UCSD-AML1 (cell line): ENCODE results near the gene PDGFD.

Experiments used
- DNase-seq: peaks from one replicate; lab custom pipeline; 2025; ENCODE audit not compliant: unreplicated experiment; lab: John Stamatoyannopoulos, UW

PDGFD gene

GRCh38 chr11:103927535-103927934, 236.4 kb downstream of the PDGFD start:
- no peak for DNase-seq

- no peak for DNase-seq
These were observed 237.0 kb downstream of the PDGFD start for GRCh38 chr11:103926990-103927389.

DNA sequence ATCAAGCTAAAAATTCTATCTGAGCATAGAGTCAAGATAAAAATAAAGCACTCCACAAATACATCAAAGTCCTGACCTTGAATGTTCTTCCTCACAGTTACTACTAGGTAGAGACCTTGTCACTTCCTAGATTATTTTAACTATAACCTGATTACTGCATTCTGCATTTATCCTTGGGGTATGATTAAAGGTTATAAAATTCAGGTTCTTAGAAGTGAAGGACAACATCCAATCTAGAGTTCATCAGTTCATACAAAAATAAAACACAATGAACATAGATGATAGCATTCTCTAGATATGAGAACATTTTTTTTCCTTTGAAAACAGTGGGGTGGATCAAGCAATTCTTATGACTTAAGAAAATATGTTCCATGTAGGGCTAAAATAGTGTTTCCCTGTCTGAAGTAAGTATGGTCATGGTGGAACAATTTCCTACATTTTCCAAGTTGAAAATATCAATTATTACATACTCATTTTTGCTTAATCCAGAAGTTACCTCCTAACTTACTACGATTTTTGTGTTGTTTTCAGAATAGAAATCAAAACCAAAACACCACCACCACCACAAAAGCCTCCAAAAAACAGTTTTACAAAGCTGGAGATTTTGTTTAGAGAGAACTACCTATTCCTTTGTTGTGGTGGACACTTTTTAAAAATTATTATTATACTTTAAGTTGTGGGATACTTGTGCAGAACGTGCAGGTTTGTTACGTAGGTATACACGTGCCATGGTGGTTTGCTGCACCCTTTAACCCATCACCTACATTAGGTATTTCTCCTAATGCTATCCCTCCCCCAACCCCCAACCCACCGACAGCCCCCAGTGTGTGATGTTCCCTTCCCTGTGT, 239.6 kb downstream of the PDGFD start:
- no peak for DNase-seq

GRCh38 chr11:103923451-103923931, 240.5 kb downstream of the PDGFD start:
- DNase-seq, result no peak

- no peak for DNase-seq
These were observed 243.0 kb downstream of the PDGFD start for GRCh38 chr11:103920933-103921332.

DNA sequence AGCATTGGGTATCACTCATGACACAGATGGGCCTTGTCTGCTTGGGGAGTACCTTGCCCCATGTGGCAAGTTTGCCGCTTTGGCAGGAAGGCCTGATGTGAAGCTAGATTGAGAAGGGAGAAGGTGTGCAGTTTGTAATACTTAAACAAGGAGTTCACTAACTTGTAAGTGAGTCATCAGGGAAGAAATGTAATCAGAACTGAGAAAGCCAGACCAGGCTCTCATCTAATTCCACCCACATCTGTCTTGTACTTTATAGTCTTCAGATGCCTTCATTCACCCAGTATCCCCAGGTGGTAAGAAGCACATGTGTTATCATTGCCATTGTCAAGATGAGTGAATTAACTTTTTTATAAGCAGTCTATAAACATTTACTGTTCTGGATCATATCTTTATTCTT, 243.5 kb downstream of the PDGFD start:
- no peak for DNase-seq

- no peak for DNase-seq
These were observed 253.2 kb downstream of the PDGFD start for GRCh38 chr11:103910721-103911120.

DNA sequence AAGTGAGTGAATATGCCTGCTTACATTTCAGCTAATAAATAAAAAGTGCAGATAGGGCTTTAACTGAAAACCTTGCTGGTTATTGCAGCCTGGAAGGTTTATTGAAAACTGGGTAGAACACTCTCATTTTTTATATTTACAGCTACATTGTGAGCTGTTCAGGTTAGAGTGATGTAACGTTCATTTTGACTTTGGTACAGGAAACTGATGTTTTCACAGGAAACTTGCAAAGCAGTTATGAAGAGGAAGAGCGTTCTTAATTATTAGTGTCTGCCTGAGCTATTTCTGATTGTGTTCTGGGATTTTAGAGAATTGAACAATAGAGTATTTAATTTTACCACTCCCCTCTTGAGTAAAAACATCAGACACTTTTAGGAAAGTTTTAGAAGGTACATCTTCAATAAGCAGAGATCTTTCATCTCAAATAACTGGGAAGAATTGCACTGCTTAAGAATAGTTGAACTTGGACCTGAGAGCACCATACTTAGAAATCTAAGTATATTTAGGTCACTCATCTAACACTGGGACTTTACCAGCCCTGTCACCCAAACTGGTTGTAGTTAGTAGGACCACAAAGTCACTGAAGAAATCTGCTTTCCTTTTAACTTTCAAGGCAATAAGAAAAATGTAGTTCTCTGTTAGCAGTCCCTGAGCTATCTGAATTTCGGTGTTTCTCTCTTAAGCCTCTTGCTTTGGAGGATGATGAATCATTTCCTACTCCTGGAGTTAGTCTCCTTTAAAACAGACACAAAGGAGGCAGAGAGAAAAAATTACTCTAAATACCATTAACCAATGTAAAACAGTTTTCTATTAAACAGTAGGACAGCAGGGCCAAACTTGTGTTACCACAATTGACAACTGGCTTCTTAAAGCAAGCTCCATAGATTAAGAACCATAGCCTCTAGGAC, 256.1 kb downstream of the PDGFD start:
- no peak for DNase-seq

DNA sequence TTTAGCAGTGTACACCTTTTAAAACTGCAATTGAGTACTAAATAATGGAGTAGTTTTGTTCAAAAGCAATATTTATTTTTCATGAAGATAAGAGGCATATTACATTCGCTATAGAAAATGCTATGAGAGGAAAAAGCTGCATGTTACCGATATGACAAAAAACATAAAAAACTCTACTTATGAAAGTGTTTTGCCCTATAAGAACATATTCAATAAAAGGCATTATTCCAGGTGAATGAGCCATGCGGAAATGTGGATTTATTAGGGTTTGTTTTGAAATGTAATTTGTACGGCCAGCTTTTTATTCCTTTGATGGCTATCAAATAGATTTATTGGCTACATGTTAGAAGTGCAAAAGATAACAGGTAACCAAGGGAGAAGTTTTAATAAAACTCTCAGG, 256.8 kb downstream of the PDGFD start:
- DNase-seq, result no peak

GRCh38 chr11:103906291-103906867, 257.6 kb downstream of the PDGFD start:
- no peak for DNase-seq

DNA sequence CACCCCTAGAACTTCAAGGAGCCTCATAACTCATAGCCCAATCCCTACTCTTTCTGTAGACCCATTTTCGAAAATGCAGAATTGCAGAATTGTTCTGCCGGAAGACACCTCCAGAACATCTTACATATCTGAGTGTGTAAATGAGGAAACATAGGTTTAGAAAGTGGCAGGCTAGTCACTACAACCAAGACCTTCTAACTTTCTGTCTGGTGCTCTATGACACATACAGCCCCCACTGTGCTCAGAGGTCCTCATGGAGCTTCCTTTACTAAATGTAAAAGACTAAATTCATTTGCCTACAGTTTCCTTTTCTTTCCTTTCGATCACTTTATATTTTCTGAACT, 259.7 kb downstream of the PDGFD start:
- no peak for DNase-seq

DNA sequence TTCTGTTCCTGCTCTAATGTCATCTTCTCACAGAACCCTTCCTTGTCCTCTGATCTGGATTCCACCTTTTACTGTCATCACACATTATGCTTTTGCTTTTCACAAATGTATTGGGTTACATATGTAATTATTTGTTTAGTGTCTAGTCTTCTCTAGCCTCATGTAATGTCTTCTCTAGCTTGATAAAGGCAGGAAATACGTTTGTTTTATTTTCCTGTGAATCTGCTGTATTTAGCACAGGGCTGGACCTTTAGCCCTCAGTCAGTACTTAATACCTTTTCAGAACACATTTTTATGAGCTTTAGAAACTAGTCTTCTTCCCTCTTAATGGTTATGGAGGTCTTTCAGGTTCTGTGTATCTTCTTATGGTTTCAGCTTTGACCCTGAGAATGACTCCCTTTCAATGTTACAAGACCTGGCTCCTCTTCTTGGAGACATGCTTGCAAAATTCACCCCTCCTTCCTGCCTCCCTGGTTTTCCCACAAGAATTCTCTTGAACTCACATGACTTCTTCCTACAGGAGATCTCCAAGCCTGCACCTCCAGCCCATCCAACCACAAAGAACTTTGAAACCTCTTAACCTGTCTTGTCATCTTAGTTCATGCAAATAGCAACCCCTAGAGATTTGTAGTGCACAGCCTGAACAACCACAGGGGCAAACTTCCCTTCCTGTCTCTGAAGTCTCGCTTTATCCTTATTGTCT, 260.2 kb downstream of the PDGFD start:
- no peak for DNase-seq

- no peak for DNase-seq
These were observed 261.0 kb downstream of the PDGFD start for GRCh38 chr11:103902994-103903393.

DNA sequence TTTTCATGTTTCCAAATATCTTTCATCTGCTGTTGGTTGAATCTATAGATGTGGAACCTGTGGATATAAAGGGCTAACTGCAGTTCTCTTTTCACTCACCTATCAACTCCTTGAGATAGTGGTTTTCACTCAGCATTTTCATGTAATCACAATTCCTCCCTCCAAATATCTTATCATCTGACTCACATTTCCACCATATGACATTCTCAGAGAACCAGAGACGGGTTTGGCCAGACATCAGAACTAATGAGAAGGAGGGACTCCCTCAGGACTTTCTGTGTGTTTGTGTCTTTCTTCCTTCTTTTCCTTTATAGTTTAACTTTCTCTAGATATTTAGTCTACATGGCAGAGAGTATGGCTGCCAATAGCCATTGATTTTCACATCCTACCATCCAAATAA, 262.3 kb downstream of the PDGFD start:
- no peak for DNase-seq

DNA sequence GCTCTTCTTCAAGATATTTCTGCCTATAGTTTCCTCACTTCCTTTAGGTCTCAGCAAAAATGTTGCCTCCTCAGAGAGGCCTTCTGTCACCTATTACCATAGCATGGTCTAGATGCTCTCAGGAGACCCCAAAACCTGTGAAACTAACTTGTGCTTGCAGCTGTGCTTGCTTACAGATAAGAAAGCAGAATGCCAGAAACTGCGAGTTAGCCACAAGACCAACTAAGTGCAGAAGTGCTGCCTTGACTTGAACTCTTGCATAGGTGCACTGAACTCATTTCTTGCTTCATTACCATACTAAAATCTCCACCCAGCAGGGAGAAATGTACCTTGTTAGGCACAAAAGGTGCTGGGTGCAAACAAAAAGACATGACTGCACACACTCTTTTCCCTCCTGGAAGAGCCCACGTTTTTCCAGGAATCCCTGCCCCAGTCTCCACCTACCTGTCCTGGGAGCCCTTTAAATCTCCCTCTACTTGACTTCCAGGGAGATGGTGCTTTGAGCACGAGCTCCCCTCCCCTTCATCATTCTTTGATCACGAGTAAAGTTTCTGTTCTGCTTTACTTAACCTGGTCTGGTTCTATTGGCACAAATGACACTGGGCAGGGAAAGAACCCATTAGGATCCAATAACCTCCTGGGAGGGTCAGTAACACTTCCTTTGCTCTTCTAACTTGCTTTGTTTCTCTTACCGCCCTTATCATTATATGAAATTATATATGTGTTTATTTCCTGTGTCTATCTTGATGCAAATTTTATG, 265.2 kb downstream of the PDGFD start:
- DNase-seq, result no peak

DNA sequence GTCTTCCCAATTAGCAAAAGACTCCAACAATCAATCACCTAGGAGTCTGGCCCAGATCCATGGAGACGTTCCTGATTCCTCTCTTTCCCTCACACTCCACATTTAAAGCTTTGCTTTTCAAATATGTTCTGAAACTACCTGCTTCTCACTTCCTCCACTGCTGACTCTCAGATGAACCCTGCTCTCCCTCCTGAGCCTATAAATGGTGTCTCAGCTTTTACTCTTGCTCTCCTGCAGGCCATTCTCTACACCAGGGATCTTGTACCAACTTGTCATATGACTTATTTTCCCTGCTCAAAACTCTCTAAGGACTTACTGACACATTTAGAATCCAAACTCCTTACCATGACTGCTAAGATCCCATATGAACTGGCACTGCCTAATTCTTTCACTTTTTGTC, 265.9 kb downstream of the PDGFD start:
- no peak for DNase-seq

- no peak for DNase-seq
These were observed 266.6 kb downstream of the PDGFD start for GRCh38 chr11:103897160-103897936.

- no peak for DNase-seq
These were observed 268.8 kb downstream of the PDGFD start for GRCh38 chr11:103895106-103895505.

GRCh38 chr11:103894673-103895072, 269.3 kb downstream of the PDGFD start:
- DNase-seq, result no peak

- DNase-seq, result no peak
These were observed 269.9 kb downstream of the PDGFD start for GRCh38 chr11:103894034-103894433.
